Fibroblast of lung (primary cell): ENCODE results near the gene CDK13. TPM values are rescaled to one million over a fixed set of nuclear protein-coding genes. Genes with fewer than 3 reads are reported as not detected.

Experiments used
- DNase-seq, 2 donors: peaks; one replicate each; pipeline versions ENCODE4 v3.0.0 to v3.0.0-alpha.2; 2010; ENCODE audit warnings: low read depth in 2 of 2
- H2AFZ ChIP-seq: 2 replicates; pipeline ENCODE4 v1.5.1; 2012; ENCODE audit warnings: low read length, control low read depth, inconsistent platforms
- H3K27ac ChIP-seq: 2 replicates; pipeline ENCODE4 v1.5.1; 2011; ENCODE audit warnings: low read length, control low read depth; ENCODE audit not compliant: insufficient read depth
- H3K27me3 ChIP-seq: 2 replicates; pipeline ENCODE4 v1.5.1; 2011; ENCODE audit warnings: mild to moderate bottlenecking, low read length; ENCODE audit not compliant: control insufficient read depth, insufficient read depth
- H3K36me3 ChIP-seq: 2 replicates; pipeline ENCODE4 v1.5.1; 2011; ENCODE audit warnings: low read length; ENCODE audit not compliant: control insufficient read depth, insufficient read depth
- H3K4me1 ChIP-seq: 2 replicates; pipeline ENCODE4 v1.5.1; 2011; ENCODE audit warnings: low read length; ENCODE audit not compliant: control insufficient read depth, insufficient read depth; ENCODE audit errors: extremely low read depth
- H3K4me2 ChIP-seq: 2 replicates; pipeline ENCODE4 v1.5.1; 2011; ENCODE audit warnings: low read length, control low read depth; ENCODE audit not compliant: insufficient read depth; ENCODE audit errors: extremely low read depth
- H3K4me3 ChIP-seq, 4 experiments: fragments of 200-600 bp in 1 of 4; sonication (generic) in 1 of 4; replicated peaks in 1 of 4; 2 replicates each; pipeline ENCODE4 v1.5.1; 2011 to 2016; ENCODE audit warnings: low read length in 4 of 4, low read depth in 3 of 4, mild to moderate bottlenecking in 3 of 4, control low read depth in 2 of 4, inconsistent platforms in 1 of 4, mixed read lengths in 1 of 4; ENCODE audit not compliant: insufficient read depth in 1 of 4; ENCODE audit errors: control extremely low read depth in 1 of 4
- H3K79me2 ChIP-seq: 2 replicates; pipeline ENCODE4 v1.5.1; 2012; ENCODE audit warnings: mild to moderate bottlenecking, low read length, inconsistent platforms; ENCODE audit not compliant: control insufficient read depth, insufficient read depth
- H3K9ac ChIP-seq: 2 replicates; pipeline ENCODE4 v1.5.1; 2011; ENCODE audit warnings: mild to moderate bottlenecking, low read length, control low read depth; ENCODE audit not compliant: insufficient read depth
- H3K9me3 ChIP-seq: 2 replicates; pipeline ENCODE4 v1.5.1; 2012; ENCODE audit warnings: low read depth, low read length; ENCODE audit not compliant: control insufficient read depth, insufficient read depth
- H4K20me1 ChIP-seq: 2 replicates; pipeline ENCODE4 v1.5.1; 2011; ENCODE audit warnings: low read length; ENCODE audit not compliant: control insufficient read depth, insufficient read depth; ENCODE audit errors: extremely low read depth
- EZH2 ChIP-seq: IDR thresholded peaks from 2 replicates; pipeline ENCODE4 v1.5.1; 2012; ENCODE audit warnings: low read length, control low read depth, mild to moderate bottlenecking; ENCODE audit errors: missing control alignments
- polyA plus RNA-seq, 2 donors: library from polyadenylated mRNA; depleted of rRNA in 1 of 2; stranded (reverse) in 1 of 2; unstranded in 1 of 2; fragments of >200 nt; gene quantifications; 2 replicates each; pipeline ENCODE4 v1.2.1, GENCODE V29; 2011 to 2012; ENCODE audit warnings: missing spikeins in 1 of 2
- total RNA-seq: library from RNA; depleted of rRNA; stranded (reverse); fragments of >200 nt; gene quantifications from 2 replicates; pipeline ENCODE4 v1.2.1, GENCODE V29; 2014
- TF ChIP-seq, protein P1 (sequence below), 2 donors: IDR thresholded peaks in 1 of 2; conservative IDR thresholded peaks in 1 of 2; 1 replicate in 1 of 2; 2 replicates in 1 of 2; pipeline ENCODE4 v1.5.1; 2011 to 2012; ENCODE audit warnings: low read length in 2 of 2, control low read depth in 1 of 2, inconsistent platforms in 1 of 2, low read depth in 1 of 2, mild to moderate bottlenecking in 1 of 2

The CDK13 gene
- total and polyA plus RNA-seq, 2 donors (not counting 1 experiment from before 2014, with no cell fraction given) = 35.3 to 76.8 TPM

DNA sequence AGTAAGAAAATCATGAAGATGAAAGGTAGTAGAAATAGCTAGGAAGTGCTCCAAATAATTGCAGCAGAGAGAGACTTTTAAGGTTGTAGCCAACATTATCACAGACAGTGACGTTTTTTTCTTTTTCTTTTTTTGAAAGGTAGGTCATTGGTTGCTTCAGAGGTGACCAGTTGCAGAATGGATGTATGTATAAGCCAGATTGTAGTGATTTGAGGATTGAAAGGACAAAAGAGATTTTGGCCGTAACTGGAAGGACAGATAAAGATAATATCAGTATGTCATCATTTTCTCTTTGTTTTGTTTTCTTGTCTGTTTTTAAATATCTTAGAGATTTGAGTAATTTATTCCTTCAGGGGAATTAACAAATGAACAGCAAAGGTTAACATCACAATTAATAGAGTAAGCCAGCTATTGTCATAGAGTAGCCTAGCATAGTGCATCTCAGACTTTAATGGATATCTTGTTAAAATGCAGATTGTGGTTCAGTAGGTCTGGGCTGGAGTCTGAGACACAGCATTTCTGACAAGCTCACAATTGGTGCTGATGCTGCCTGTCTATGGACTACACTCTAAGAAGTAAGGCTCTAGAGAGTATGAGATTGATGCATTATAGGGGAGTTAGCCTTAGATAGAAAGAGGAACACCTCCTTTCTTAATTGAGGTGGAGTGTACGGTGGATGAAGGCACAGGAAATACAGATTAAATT is 28.3 kb downstream of the CDK13 start:
- Histone ChIP-seq H3K4me2 (no peak overlapping the region), H3K4me1 (no peaks in the 10 kb centered on the region), H4K20me1 (no peaks in the 10 kb centered on the region), H3K27me3 (no peaks in the 10 kb centered on the region), H3K36me3 (no peaks in the 10 kb centered on the region), H3K4me3 (no peak overlapping the region), H3K79me2 (peaks cover 68% of the 10 kb centered on the region), H3K9ac (no peak overlapping the region), H3K27ac (no peak overlapping the region), H2AFZ (no peak overlapping the region), H3K9me3 (no peaks in the 10 kb centered on the region)
- no peak for DNase-seq
- no peak for TF ChIP-seq EZH2
- TF ChIP-seq, protein P1, sequence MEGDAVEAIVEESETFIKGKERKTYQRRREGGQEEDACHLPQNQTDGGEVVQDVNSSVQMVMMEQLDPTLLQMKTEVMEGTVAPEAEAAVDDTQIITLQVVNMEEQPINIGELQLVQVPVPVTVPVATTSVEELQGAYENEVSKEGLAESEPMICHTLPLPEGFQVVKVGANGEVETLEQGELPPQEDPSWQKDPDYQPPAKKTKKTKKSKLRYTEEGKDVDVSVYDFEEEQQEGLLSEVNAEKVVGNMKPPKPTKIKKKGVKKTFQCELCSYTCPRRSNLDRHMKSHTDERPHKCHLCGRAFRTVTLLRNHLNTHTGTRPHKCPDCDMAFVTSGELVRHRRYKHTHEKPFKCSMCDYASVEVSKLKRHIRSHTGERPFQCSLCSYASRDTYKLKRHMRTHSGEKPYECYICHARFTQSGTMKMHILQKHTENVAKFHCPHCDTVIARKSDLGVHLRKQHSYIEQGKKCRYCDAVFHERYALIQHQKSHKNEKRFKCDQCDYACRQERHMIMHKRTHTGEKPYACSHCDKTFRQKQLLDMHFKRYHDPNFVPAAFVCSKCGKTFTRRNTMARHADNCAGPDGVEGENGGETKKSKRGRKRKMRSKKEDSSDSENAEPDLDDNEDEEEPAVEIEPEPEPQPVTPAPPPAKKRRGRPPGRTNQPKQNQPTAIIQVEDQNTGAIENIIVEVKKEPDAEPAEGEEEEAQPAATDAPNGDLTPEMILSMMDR (conservative IDR thresholded peaks at IDR 0.05 in 1 of 2, IDR thresholded peaks at IDR 0.05 in 1 of 2; ENCODE audit: low read depth in 1 of 2, low read length in 2 of 2) = no peak

DNA sequence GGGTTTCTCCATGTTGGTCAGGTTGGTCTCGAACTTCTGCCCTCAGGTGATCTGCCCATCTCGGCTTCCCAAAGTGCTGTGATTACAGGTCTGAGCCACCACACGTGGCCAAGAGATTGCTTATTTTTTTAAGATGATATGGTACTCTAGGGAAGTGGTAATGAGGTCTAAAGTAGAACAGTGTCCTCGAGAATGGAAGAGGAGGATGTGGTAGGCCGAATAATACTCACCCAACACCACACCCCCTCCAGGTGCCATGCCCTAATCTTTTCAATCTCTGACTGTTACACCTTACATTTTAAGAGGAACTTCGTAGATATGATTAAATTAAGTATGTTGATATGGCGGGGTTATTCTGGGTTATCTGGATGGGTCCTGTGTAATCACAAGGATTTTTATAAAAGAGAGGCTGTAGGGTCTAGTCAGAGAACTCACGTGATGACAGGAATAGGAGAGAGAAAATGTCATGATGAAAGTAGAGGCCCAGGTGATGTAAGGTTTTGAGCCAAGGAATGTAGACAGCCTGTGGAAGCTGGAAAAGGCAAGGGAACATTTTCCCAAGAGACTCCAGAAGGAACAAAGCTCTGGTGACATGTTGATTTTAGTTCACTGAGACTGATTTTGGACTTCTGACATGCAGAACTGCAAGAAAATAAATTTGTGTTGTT is 29.5 kb downstream of the CDK13 start:
- Histone ChIP-seq H3K9ac (no peak overlapping the region), H3K27ac (no peak overlapping the region), H2AFZ (no peak overlapping the region), H3K9me3 (no peaks in the 10 kb centered on the region), H4K20me1 (peaks cover 1% of the 10 kb centered on the region), H3K36me3 (no peaks in the 10 kb centered on the region), H3K4me1 (no peaks in the 10 kb centered on the region), H3K79me2 (peaks cover 69% of the 10 kb centered on the region), H3K27me3 (no peaks in the 10 kb centered on the region), H3K4me2 (no peak overlapping the region), H3K4me3 (no peak overlapping the region)
- TF ChIP-seq, protein P1 (conservative IDR thresholded peaks at IDR 0.05 in 1 of 2, IDR thresholded peaks at IDR 0.05 in 1 of 2; ENCODE audit: low read depth in 1 of 2, low read length in 2 of 2) = no peak
- no peak for TF ChIP-seq EZH2
- no peak for DNase-seq

DNA sequence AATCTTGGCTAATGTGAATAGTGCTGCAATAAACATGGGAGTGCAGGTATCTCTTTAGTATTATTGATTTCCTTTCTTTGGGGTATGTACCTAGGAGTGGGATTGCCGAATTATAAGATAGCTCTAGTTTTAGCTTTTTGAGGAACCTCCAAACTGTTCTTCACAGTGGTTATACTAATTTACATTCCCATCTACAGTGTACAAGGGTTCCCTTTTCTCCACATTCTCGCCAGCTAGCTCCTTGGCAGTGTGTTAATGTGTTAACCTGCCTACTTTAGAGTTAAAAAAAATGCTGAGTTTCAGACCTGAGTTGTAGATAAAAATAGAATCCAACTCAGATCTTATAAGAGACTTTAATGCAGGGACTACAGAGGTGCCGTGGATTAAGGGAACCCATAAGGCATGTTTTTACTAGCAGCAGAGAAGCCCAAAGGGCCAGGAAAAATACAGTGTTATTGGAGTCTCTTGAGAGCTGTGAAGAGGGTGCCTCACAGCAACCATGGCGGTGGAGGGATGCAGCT is 35.4 kb downstream of the CDK13 start:
- H3K27me3 ChIP-seq = no peaks in the 10 kb centered on the region
- H3K27ac ChIP-seq = no peak overlapping the region
- peaks cover 3% of the 10 kb centered on the region for H4K20me1 ChIP-seq

More for the DNA sequence above, 35.4 kb downstream of the CDK13 start:
- Histone ChIP-seq H3K9ac (no peak overlapping the region), H3K4me2 (no peak overlapping the region), H3K9me3 (no peaks in the 10 kb centered on the region), H2AFZ (no peak overlapping the region), H3K36me3 (no peaks in the 10 kb centered on the region), H3K79me2 (peaks cover 49% of the 10 kb centered on the region), H3K4me1 (no peaks in the 10 kb centered on the region), H3K4me3 (no peak overlapping the region)
- TF ChIP-seq, protein P1 (conservative IDR thresholded peaks at IDR 0.05 in 1 of 2, IDR thresholded peaks at IDR 0.05 in 1 of 2; ENCODE audit: low read depth in 1 of 2, low read length in 2 of 2) = no peak
- TF ChIP-seq EZH2 = no peak
- no peak for DNase-seq
